ENCODE measurements around the gene UBR7.

DNA sequence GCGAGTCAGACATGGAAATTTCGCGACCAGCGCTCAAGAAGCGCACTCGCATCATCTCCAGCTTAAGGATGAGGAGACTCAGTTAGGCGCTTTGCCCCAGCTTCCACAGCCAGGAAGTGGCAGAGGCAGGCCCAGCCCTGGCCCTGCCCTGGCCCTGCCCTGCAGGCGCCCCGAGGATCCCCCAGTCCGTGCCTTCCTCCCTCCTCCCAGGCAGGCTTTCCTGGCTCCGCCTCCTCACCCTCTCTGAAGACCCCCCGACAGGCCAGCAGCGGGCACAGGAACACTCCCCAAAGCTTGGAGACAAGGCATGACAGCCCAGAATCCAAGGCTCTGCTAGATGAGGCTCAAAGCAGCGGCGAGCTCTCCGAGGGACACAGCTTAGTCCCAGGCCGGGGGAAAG, 25.1 kb downstream of the UBR7 start:
- TF ChIP-seq, protein P1, sequence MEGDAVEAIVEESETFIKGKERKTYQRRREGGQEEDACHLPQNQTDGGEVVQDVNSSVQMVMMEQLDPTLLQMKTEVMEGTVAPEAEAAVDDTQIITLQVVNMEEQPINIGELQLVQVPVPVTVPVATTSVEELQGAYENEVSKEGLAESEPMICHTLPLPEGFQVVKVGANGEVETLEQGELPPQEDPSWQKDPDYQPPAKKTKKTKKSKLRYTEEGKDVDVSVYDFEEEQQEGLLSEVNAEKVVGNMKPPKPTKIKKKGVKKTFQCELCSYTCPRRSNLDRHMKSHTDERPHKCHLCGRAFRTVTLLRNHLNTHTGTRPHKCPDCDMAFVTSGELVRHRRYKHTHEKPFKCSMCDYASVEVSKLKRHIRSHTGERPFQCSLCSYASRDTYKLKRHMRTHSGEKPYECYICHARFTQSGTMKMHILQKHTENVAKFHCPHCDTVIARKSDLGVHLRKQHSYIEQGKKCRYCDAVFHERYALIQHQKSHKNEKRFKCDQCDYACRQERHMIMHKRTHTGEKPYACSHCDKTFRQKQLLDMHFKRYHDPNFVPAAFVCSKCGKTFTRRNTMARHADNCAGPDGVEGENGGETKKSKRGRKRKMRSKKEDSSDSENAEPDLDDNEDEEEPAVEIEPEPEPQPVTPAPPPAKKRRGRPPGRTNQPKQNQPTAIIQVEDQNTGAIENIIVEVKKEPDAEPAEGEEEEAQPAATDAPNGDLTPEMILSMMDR (IDR thresholded peaks at IDR 0.05), result no peak
- TF ChIP-seq POLR2A (IDR thresholded peaks at IDR 0.05), result no peak
- TF ChIP-seq EP300 (IDR thresholded peaks at IDR 0.05), result no peak

Data from tibial nerve (tissue), 4 donors.